ENCODE data around the gene CLCA2. TPM values are rescaled to one million over a fixed set of nuclear protein-coding genes. Genes with fewer than 3 reads are reported as not detected.

Gene CLCA2
- total and polyA plus RNA-seq, 2 donors (not counting 1 experiment from before 2014, with no cell fraction given), result not detected

- Histone ChIP-seq H3K36me3 (replicated peaks in 1 of 2; ENCODE audit: control extremely low read depth in 1 of 2, control insufficient read depth in 1 of 2, extremely low read depth in 1 of 2, insufficient read depth in 2 of 2, low read length in 1 of 2) (no peaks in the 10 kb centered on the region), H3K27ac (ENCODE audit: low read length in 2 of 2) (peak overlapping the region in 1 of 2 donors; percentile 45), H3K9me3 (ENCODE audit: control extremely low read depth in 1 of 3, control insufficient read depth in 2 of 3, insufficient read depth in 1 of 3, low read length in 2 of 3) (no peaks in the 10 kb centered on the region), H4K20me1 (ENCODE audit: control insufficient read depth, insufficient read depth, low read length, poor library complexity, severe bottlenecking) (no peaks in the 10 kb centered on the region), H3K4me2 (replicated peaks; ENCODE audit: low read depth, low read length, poor library complexity, severe bottlenecking) (peak overlapping the region; percentile 1), H3K4me1 (ENCODE audit: control insufficient read depth in 2 of 2, insufficient read depth in 2 of 2, low read length in 2 of 2) (peaks cover 0 to 9% of the 10 kb centered on the region in 2 donors), H3K79me2 (ENCODE audit: control insufficient read depth, insufficient read depth, low read length) (peaks cover 29% of the 10 kb centered on the region), H3K4me3 (ENCODE audit: control extremely low read depth in 1 of 5, extremely low read depth in 1 of 5, insufficient read depth in 1 of 5, low read depth in 2 of 5, low read length in 4 of 5) (no peak overlapping the region), H2AFZ (ENCODE audit: insufficient read depth, low read depth, low read length, poor library complexity, severe bottlenecking) (no peak overlapping the region), H3K9ac (ENCODE audit: low read length) (no peak overlapping the region), H3K27me3 (replicated peaks in 1 of 4; ENCODE audit: control extremely low read depth in 1 of 4, control insufficient read depth in 3 of 4, insufficient read depth in 4 of 4, low read length in 3 of 4) (no peaks in the 10 kb centered on the region)
- POLR2A ChIA-PET, result no interaction called here
- peak overlapping the region; percentile 64 for H3K4me3 Mint-ChIP-seq
- peaks cover 3% of the 10 kb centered on the region for H3K9me3 Mint-ChIP-seq (ENCODE audit: insufficient read depth)
- H3K27ac Mint-ChIP-seq, result peak overlapping the region; percentile 83
- peaks cover 32% of the 10 kb centered on the region for H3K4me1 Mint-ChIP-seq
- DNase-seq, result no peak
- CTCF ChIA-PET, result interaction anchor here (1.0 to 1.5 kb wide), 3 partner anchors 9 to 314 kb away, joined by 3 to 8 read pairs (median 8); partner anchors contain the start of gene SH3GLB1
- TF ChIP-seq CTCF (IDR thresholded peaks at IDR 0.05), result no peak
- no peak for TF ChIP-seq EZH2 (IDR thresholded peaks at IDR 0.05; ENCODE audit: borderline replicate concordance, insufficient read depth, low read depth, low read length, poor library complexity, severe bottlenecking)
- intact Hi-C loops (cut with micrococcal nuclease), result loop anchor here (10.0 kb wide), 1 partner anchor 685 kb away; the partner anchor contains the start of gene ZNHIT6
- no peak for ATAC-seq (ENCODE audit: low read depth)
- no peaks in the 10 kb centered on the region for H3K27me3 Mint-ChIP-seq
Measured at GRCh38 chr1:86389307-86389706, 34.7 kb upstream of the CLCA2 start.

- ATAC-seq (ENCODE audit: low read depth) (no peak), DNase-seq (no peak)
- Histone ChIP-seq H3K4me2 (replicated peaks; ENCODE audit: low read depth, low read length, poor library complexity, severe bottlenecking) (no peak overlapping the region), H3K9me3 (ENCODE audit: control extremely low read depth in 1 of 3, control insufficient read depth in 2 of 3, insufficient read depth in 1 of 3, low read length in 2 of 3) (peaks cover 0 to 1% (median 0%) of the 10 kb centered on the region in 3 donors), H3K36me3 (replicated peaks in 1 of 2; ENCODE audit: control extremely low read depth in 1 of 2, control insufficient read depth in 1 of 2, extremely low read depth in 1 of 2, insufficient read depth in 2 of 2, low read length in 1 of 2) (no peaks in the 10 kb centered on the region), H2AFZ (ENCODE audit: insufficient read depth, low read depth, low read length, poor library complexity, severe bottlenecking) (no peak overlapping the region), H3K4me1 (ENCODE audit: control insufficient read depth in 2 of 2, insufficient read depth in 2 of 2, low read length in 2 of 2) (peaks cover 15 to 18% of the 10 kb centered on the region in 2 donors), H3K27ac (ENCODE audit: low read length in 2 of 2) (peak overlapping the region in 1 of 2 donors; percentile 59), H3K79me2 (ENCODE audit: control insufficient read depth, insufficient read depth, low read length) (peaks cover 31% of the 10 kb centered on the region), H3K4me3 (ENCODE audit: control extremely low read depth in 1 of 5, extremely low read depth in 1 of 5, insufficient read depth in 1 of 5, low read depth in 2 of 5, low read length in 4 of 5) (no peak overlapping the region), H3K9ac (ENCODE audit: low read length) (no peak overlapping the region), H4K20me1 (ENCODE audit: control insufficient read depth, insufficient read depth, low read length, poor library complexity, severe bottlenecking) (no peaks in the 10 kb centered on the region), H3K27me3 (replicated peaks in 1 of 4; ENCODE audit: control extremely low read depth in 1 of 4, control insufficient read depth in 3 of 4, insufficient read depth in 4 of 4, low read length in 3 of 4) (no peaks in the 10 kb centered on the region)
- POLR2A ChIA-PET, result interaction anchor here (1.3 kb wide), 1 partner anchor 310 kb away, joined by 3 read pairs; the partner anchor contains the start of gene SH3GLB1
- peaks cover 48% of the 10 kb centered on the region for H3K4me1 Mint-ChIP-seq
- H3K27ac Mint-ChIP-seq, result peak overlapping the region; percentile 12
- H3K9me3 Mint-ChIP-seq (ENCODE audit: insufficient read depth), result peaks cover 3% of the 10 kb centered on the region
- WGBS (ENCODE audit: insufficient coverage), result no CpG with 5 or more reads among the region's 2 CpGs
- H3K4me3 Mint-ChIP-seq, result peak overlapping the region; percentile 32
- intact Hi-C loops (cut with micrococcal nuclease), result loop anchor here (10.0 kb wide), 1 partner anchor 660 kb away; no protein-coding TSS in a partner anchor
- TF ChIP-seq EZH2 (IDR thresholded peaks at IDR 0.05; ENCODE audit: borderline replicate concordance, insufficient read depth, low read depth, low read length, poor library complexity, severe bottlenecking) (no peak), CTCF (IDR thresholded peaks at IDR 0.05) (no peak)
- CTCF ChIA-PET, result interaction anchor here (1.2 to 3.0 kb wide), 2 partner anchors 14 to 292 kb away, joined by 3 to 17 read pairs; no protein-coding TSS in a partner anchor
- no peaks in the 10 kb centered on the region for H3K27me3 Mint-ChIP-seq
Measured at GRCh38 chr1:86394416-86394815, 29.6 kb upstream of the CLCA2 start.

Measured in B cell (primary cell).